Dermis microvascular lymphatic vessel endothelial cell (primary cell): ENCODE results near the gene TMTC2. TPM values are rescaled to one million over a fixed set of nuclear protein-coding genes. Genes with fewer than 3 reads are reported as not detected.
"Not testable (repeated sequence)": the region's sequence is repeated elsewhere in the genome, so short reads cannot be mapped to it uniquely, and the experiment has no call there.

Source experiments
- DNase-seq, 2 donors: peaks; one replicate each; pipeline versions ENCODE4 v3.0.0 to v3.0.0-alpha.2; 2010; ENCODE audit warnings: low read depth in 2 of 2
- total RNA-seq: library from RNA; depleted of rRNA; stranded (reverse); fragments of >200 nt; gene quantifications from 2 replicates; pipeline ENCODE4 v1.2.1, GENCODE V29; 2014

TMTC2 gene
- total RNA-seq, 1 donor from 2014 or later = 4.9 TPM

- DNase-seq = no peak
These were observed 153.1 kb downstream of the TMTC2 start for GRCh38 chr12:82839796-82840195.

- no peak for DNase-seq
These were observed 154.8 kb downstream of the TMTC2 start for GRCh38 chr12:82841487-82841904.

GRCh38 chr12:82842480-82842879 lies 155.8 kb downstream of the TMTC2 start:
- DNase-seq = no peak

DNA sequence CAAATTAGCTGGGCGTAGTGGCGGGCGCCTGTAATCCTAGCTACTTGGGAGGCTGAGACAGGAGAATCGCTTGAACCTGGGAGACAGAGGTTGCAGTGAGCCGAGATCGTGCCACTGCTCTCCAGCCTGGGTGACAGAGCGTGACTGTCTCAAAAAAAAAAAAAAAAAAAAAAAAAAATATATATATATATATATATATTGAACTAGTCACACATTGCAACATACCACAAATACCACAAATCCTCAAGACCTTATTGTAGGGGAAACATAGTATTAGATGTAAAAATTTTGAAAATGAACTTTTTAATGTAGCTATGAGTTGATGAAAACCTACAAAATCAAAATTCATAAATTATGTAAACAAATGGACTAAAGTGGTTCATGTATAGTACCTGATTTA lies 158.4 kb downstream of the TMTC2 start:
- DNase-seq = not testable (repeated sequence)

DNA sequence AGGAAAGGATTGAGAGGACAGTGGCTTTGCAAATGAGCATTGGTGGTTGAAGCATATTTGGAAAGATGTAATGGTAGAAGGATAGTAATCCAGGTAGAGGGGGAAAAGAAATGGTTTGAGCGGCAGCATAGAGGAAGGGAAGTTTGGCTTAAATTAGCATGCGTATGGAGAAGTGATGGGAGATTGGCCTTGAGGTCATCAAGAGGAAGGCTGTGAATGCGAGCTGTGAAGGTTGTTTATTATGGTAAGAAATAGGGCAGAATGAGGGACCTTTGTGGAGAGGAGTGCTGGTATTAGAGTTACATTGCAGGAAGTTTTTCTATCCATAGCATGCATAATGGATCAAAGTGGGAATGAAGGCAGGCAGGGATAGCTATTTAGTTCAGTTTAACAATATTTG lies 162.1 kb downstream of the TMTC2 start:
- DNase-seq = no peak

DNA sequence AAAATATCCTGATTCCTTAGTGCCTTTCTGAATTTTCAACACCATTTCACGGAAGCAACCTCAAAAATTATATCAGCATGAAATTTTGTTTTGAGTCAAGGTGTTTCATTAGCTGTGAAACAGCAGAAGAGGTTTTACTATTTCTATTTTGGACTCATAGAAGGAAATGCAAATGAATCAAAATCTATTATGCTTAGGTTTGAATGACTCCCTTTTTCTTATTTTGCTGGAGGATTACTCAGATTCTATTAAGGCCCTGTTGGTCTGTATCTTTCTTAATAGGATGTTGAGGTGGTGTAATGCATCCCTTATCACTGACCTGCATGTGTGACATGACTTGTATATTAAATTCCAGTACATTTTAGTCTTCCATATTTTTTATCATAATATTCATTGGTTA lies 165.8 kb downstream of the TMTC2 start:
- DNase-seq = no peak

DNA sequence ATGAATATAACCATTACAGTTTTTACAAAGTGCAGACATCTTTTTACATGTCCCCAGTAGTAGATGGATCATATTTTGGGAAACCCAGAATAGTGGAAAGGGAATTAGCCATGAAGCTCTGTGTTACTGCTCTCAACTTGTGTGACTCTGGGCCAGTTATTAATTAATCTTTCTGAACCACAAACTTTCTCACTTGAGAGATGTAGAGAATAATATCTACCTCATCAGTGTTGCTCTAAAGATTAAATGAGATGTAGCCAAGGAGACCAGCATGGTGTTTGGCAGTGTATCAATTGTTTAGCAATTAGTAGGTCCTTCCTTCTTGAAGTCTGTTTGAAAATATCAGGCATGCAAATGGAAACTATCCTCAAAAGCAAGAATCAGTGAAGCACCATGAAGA lies 169.2 kb downstream of the TMTC2 start:
- DNase-seq = no peak

- peak in 1 of 2 donors; percentile 62 for DNase-seq
These were observed 170.6 kb downstream of the TMTC2 start for GRCh38 chr12:82857276-82857675.

GRCh38 chr12:82857911-82858533 lies 171.3 kb downstream of the TMTC2 start:
- DNase-seq = peak; percentile 68 to 82

DNA sequence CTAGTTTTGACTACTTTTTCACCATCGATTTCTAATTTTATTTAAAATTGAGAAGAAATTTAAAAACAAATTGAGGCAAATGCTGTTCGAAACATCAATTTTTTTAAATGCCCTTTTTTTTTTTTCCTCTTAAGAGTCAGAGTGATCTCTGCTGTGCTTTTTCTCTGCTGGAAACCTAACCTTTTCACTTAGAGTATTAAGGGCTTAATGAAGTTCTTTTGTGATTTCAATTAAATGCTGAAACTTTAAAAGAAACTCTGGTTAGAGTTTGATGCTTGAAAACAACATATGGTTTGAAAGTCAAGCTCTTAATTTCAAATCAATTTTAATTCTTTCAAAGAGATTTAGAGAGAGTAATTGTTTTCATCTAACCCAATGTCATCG lies 171.8 kb downstream of the TMTC2 start:
- DNase-seq = no peak

DNA sequence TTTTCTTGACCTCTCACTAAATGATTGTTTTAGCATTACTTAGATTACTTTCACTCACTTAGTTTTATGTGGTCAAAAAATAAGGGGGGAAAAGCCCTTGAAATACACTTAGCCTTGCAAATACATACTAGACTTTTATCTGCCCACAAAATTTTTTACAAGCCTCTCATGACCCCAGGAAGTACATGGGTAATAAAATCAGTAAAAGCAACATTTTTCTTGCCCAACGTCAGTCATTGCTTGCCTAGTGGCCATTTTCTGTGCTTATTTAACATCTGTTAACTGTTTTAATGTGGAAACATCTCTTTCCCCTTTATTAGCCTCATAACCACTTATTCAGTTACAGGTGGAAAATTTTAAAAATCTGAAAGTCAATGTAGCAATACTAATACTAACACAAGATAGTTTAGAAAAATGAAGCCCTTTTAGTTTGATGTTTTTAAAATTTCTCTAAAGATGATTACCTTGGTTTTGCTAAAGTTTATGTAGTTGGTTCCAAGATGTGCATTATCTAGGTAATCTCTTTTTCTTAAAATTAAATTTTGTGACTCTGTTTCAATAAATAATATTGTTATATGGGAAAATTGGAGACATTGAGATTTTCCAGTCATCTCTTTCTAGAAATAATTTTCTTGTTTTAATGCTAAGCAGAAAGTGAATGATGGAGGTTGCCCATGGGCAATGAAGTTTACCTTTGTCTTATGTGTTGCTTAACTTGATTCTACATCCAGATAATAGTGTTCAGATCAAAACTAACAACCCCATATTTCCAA lies 175.5 kb downstream of the TMTC2 start:
- peak; percentile 64 to 84 for DNase-seq

DNA sequence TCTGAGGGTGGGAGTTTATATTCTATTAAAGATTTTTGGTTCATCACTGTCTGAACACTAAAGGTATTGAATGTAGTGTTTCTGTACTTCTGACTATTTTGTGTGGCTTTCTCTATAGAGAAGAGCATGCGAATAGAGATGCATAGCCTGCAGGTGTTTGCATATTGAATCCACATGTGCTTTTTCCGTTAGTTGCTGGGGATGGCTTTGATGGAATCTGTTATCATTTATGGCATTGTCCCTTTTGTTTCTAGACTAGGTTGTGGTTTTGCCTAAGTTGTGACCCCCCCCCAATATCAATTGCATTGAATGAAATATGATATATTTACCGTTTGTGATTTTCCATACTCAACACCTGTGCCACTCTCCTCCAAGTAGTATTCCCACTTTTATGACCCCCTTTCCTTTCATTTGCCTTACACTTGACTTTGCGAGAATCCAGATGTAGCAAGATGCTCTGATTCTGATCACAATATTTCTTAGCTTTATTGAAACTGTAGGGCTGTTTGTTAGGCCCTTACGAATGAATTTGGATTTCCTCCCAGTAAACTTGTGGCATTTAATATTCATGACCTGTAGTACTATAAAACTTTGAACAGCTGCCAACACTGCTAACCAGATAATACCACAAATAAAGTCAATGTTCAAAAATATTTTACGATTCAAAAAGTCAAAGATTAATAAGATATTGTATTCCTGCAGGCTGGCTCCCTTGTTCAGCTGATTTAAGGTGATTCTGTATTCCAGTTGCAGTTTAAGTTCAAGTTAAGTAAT lies 176.4 kb downstream of the TMTC2 start:
- no peak for DNase-seq

DNA sequence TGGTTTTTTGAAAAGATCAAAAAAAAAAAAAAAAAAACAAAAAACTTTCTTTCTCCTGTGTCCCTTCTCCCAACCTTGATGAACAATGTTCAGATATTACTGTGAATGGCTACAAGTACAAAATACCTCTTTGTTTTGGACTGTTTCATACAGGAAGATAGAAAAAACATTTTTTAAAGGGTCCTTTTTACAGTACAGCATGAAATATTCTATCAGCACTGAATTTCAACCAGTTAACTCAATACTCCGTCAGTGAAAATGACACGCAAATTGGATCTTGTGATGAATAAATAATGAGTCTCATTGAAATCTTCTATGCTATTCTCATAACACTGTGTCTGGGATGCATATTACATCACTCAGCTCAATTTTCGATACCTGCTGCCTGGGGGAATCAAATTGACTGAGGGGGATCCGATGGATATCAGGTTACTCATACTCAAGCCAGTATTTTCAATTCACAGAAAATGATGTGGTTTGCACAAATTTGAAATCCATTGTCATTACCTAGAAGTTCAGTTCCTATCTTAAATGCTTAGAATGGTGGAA lies 179.6 kb downstream of the TMTC2 start:
- no peak for DNase-seq

- DNase-seq = no peak
These were observed 180.2 kb downstream of the TMTC2 start for GRCh38 chr12:82866946-82867345.

DNA sequence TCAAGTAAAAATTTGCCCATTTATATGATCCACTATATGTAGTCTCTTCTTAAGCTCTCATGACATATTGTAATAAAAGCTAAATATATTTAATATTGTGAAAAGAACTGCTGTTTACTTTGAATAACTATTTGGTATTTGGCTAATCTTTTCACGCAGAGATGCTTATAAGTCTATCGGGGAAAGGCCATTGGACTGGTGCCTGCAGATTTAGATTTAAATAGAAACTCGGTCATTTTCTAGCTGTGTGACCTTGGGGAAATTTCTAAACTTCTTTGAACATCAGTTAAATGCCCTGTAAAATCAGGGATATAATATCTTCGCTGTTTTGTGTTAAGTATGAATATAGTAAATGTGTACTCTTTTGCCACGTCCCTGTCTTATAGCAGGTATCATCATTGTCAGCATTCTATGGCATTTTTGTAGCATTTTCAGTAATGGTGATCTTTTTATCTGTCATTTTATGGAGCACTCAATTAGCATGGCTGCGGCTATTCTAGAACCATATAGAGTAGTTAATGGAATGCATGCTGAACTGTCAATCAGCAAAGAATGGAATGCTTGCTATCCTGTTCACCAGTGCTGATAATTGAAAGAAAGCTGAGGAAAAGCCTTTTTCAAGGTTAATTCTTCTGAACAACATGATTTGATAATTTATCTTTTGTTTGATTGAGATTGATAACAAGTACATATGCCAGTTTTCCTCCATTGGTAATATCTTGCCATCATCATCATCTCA lies 181.2 kb downstream of the TMTC2 start:
- no peak for DNase-seq

GRCh38 chr12:82870771-82871377 lies 184.2 kb downstream of the TMTC2 start:
- no peak for DNase-seq

GRCh38 chr12:82872088-82872487 lies 185.4 kb downstream of the TMTC2 start:
- no peak for DNase-seq

- no peak for DNase-seq
These were observed 186.6 kb downstream of the TMTC2 start for GRCh38 chr12:82873309-82873708.

DNA sequence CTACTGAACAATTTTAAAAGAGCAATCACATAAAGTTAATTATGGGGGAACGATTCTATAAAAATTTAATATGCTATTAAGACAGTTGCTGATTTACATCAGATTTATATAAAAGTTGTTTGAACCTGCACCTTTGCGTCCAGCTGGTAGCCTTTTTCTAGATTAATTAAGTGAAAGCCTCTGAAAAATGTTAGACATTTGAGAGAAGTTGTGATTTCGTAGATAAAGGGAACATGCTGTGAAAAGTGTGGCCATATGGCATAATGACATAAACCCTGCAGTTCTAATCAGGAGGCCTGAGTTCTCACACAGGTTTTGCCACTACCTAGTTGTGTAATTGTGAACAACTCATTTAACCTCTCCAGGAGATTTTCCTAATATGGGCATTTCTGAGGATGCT lies 187.2 kb downstream of the TMTC2 start:
- DNase-seq = no peak

DNA sequence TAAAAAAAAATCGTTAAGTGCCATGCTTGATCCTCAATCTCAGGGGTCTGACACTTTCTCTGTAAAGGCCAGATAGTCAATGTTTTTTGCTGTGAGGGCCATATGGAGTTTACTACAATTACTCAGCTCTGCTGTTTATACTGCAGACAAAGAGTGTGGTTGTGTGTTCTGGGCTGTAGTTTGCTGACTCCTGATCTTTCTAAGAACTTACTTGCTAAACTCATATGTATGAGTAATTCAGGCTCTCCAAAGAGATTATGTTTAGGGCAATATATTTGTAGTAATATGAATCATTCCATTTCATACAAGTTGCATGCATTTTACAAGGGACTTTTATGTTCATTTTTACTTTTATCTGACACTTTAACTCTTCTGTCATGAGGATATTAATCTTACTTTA lies 188.2 kb downstream of the TMTC2 start:
- DNase-seq = no peak

DNA sequence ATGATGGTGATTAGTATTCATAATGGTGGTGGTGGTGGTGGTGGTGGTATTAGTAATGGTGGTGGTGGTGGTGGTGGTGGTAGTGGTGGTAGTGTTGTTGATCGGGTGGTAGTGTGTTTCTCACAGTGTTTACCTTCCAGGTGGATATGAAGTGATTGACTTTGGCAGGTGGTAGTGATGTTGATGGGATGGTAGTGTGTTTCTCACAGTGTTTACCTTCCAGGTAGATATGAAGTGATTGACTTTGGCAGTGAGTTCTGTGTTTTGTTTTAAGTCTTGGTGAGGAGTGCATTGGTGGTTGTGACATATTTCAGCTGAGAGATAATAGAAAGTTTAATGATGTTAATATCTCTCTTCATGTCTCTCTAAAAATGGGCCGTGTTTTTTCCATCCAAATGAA lies 189.4 kb downstream of the TMTC2 start:
- DNase-seq = no peak
